NT2/D1 (cell line): ENCODE results near the gene PML.

ENCODE experiments used
- SUZ12 ChIP-seq: IDR thresholded peaks from 2 replicates; pipeline ENCODE4 v1.6.1; 2011; ENCODE audit not compliant: insufficient read length, insufficient read depth; ENCODE audit errors: extremely low read depth
- YY1 ChIP-seq: IDR thresholded peaks from 2 replicates; pipeline ENCODE4 v1.6.1; 2011; ENCODE audit not compliant: insufficient read length, insufficient read depth
- ZNF274 ChIP-seq: IDR thresholded peaks from 2 replicates; pipeline ENCODE4 v1.6.1; 2011; ENCODE audit warnings: mild to moderate bottlenecking, low read depth, low read length

GRCh38 chr15:73955861-73956742 is 38.4 kb upstream of the PML start:
- no peak for TF ChIP-seq YY1
- no peak for TF ChIP-seq ZNF274
- TF ChIP-seq SUZ12, result no peak
